T-cell (primary cell): Measurements from ENCODE around the gene PDPN. TPM values are rescaled to one million over a fixed set of nuclear protein-coding genes. Genes with fewer than 3 reads are reported as not detected.

ENCODE experiments used
- ATAC-seq, 4 experiments: fragments of 200-7000 bp in 3 of 4; fragments of 150-1000 bp in 1 of 4; cut with Tn5 transposase; replicated peaks in 1 of 4; 1 replicate in 3 of 4; 2 replicates in 1 of 4; pipeline ENCODE4 v1.10.0; 2021; ENCODE audit warnings: moderate library complexity in 3 of 4, mild to moderate bottlenecking in 2 of 4, moderate number of reproducible peaks in 1 of 4
- CTCF ChIA-PET, 2 donors: fragments of 300-600 bp; sonication (Branson Sonifier 250); formaldehyde crosslinking; loops; one replicate each; lab custom pipeline; 2022; ENCODE audit warnings: antibody characterized with exemption in 2 of 2; lab: Charles Lee
- POLR2A ChIA-PET, 2 donors: fragments of 300-600 bp; sonication (Branson Sonifier 250); formaldehyde crosslinking; loops; one replicate each; lab custom pipeline; 2022; ENCODE audit warnings: antibody characterized with exemption in 2 of 2; lab: Charles Lee
- DNase-seq, 35 experiments: peaks; one replicate each; pipeline versions ENCODE4 v3.0.0 to v3.0.0-alpha.2; 2013 to 2023
- H3K27ac ChIP-seq: one replicate; pipeline ENCODE4 v1.5.1; 2013; ENCODE audit warnings: low read length
- H3K27me3 ChIP-seq, 2 experiments: replicated peaks in 1 of 2; 1 replicate in 1 of 2; 2 replicates in 1 of 2; pipeline versions ENCODE4 v1.6.1 to v1.7.0; 2013; ENCODE audit warnings: low read length in 1 of 2, mixed read lengths in 1 of 2; ENCODE audit not compliant: control insufficient read depth in 2 of 2, insufficient read depth in 2 of 2; ENCODE audit errors: extremely low read depth in 1 of 2
- H3K36me3 ChIP-seq, 2 donors: 1 replicate in 1 of 2; 2 replicates in 1 of 2; pipeline versions ENCODE4 v1.6.1 to v1.7.0; 2013; ENCODE audit warnings: low read length in 1 of 2; ENCODE audit not compliant: control insufficient read depth in 2 of 2, insufficient read depth in 1 of 2; ENCODE audit errors: extremely low read depth in 1 of 2
- H3K4me1 ChIP-seq, 2 experiments: 1 replicate in 1 of 2; 2 replicates in 1 of 2; pipeline versions ENCODE4 v1.6.1 to v1.7.0; 2013; ENCODE audit warnings: low read length in 2 of 2, mixed read lengths in 1 of 2; ENCODE audit not compliant: insufficient read depth in 2 of 2, control insufficient read depth in 1 of 2; ENCODE audit errors: extremely low read depth in 1 of 2
- H3K4me3 ChIP-seq, 2 donors: 1 replicate in 1 of 2; 2 replicates in 1 of 2; pipeline versions ENCODE4 v1.5.1 to v1.7.0; 2013; ENCODE audit warnings: mild to moderate bottlenecking in 2 of 2, low read length in 1 of 2, moderate library complexity in 1 of 2; ENCODE audit not compliant: control insufficient read depth in 1 of 2; ENCODE audit errors: extremely low read depth in 1 of 2
- H3K9me3 ChIP-seq: 2 replicates; pipeline ENCODE4 v1.7.0; 2013
- H3K27ac Mint-ChIP-seq, 2 donors: one replicate each; pipeline ENCODE4 v1.8.0; 2020 to 2021; ENCODE audit warnings: mild to moderate bottlenecking in 2 of 2, mixed read lengths in 2 of 2
- H3K27me3 Mint-ChIP-seq, 2 donors: one replicate each; pipeline ENCODE4 v1.8.0; 2021 to 2022; ENCODE audit warnings: mixed read lengths in 2 of 2
- H3K36me3 Mint-ChIP-seq: one replicate; pipeline ENCODE4 v1.8.0; 2021; ENCODE audit warnings: mixed read lengths
- H3K4me1 Mint-ChIP-seq, 3 donors: one replicate each; pipeline ENCODE4 v1.8.0; 2020 to 2022; ENCODE audit warnings: mixed read lengths in 3 of 3, mild to moderate bottlenecking in 1 of 3
- H3K4me3 Mint-ChIP-seq, 3 donors: one replicate each; pipeline ENCODE4 v1.8.0; 2020 to 2022; ENCODE audit warnings: mild to moderate bottlenecking in 3 of 3, mixed read lengths in 3 of 3, moderate library complexity in 3 of 3
- H3K9me3 Mint-ChIP-seq, 3 donors: one replicate each; pipeline ENCODE4 v1.8.0; 2020 to 2022; ENCODE audit warnings: mixed read lengths in 3 of 3
- WGBS: methylation state at CpG from one replicate; pipeline ENCODE4 v1.1.5; 2013; ENCODE audit warnings: missing lambda C conversion rate; ENCODE audit not compliant: insufficient coverage; 5-methylcytosine and 5-hydroxymethylcytosine counted together
- total RNA-seq, 35 experiments: library from RNA in 6 of 35; stranded (reverse) in 6 of 35; fragments of 120-200 nt in 1 of 35; gene quantifications; one replicate each; pipeline versions ENCODE4 v1.2.1 to v1.2.4 and lab custom pipeline; 2013 to 2026

Gene PDPN
- total RNA-seq, 5 donors from 2014 or later (not counting 1 experiment from before 2014, with no cell fraction given): 0.61 TPM; not detected in 4

- Histone ChIP-seq H3K9me3 (no peaks in the 10 kb centered on the region), H3K4me3 (no peak overlapping the region), H3K36me3 (no peaks in the 10 kb centered on the region), H3K27ac (no peak overlapping the region), H3K4me1 (no peaks in the 10 kb centered on the region), H3K27me3 (peaks cover 0 to 3% of the 10 kb centered on the region in 2 experiments)
- no peak for ATAC-seq
- Mint-ChIP-seq H3K27me3 (peaks cover 0 to 11% of the 10 kb centered on the region in 2 donors), H3K4me1 (peaks cover 0 to 5% (median 2%) of the 10 kb centered on the region in 3 donors), H3K4me3 (no peak overlapping the region), H3K36me3 (no peaks in the 10 kb centered on the region), H3K9me3 (peaks cover 14 to 22% (median 14%) of the 10 kb centered on the region in 3 donors), H3K27ac (no peak overlapping the region)
- CTCF ChIA-PET: no interaction called here
- no peak for DNase-seq
- WGBS: 79% methylated on average over 4 of the region's 8 CpGs
- POLR2A ChIA-PET: no interaction called here
These were observed 59.4 kb downstream of the PDPN start for GRCh38 chr1:13643017-13643416.

- no peaks in the 10 kb centered on the region for H3K4me1 ChIP-seq
- H3K9me3 ChIP-seq: no peaks in the 10 kb centered on the region
- POLR2A ChIA-PET: interaction anchor here in 1 of 2 donors (0.6 kb wide), 1 partner anchor 181 kb away, joined by 3 read pairs; no protein-coding TSS in a partner anchor
- CTCF ChIA-PET: no interaction called here
- Mint-ChIP-seq H3K36me3 (no peaks in the 10 kb centered on the region), H3K9me3 (peaks cover 0 to 4% (median 4%) of the 10 kb centered on the region in 3 donors), H3K4me3 (no peak overlapping the region), H3K4me1 (peaks cover 0 to 5% (median 2%) of the 10 kb centered on the region in 3 donors), H3K27ac (no peak overlapping the region), H3K27me3 (peaks cover 0 to 2% of the 10 kb centered on the region in 2 donors)
- 92% methylated on average over 2 of the region's 7 CpGs for WGBS
- ATAC-seq (no peak), DNase-seq (no peak)
- H3K4me3 ChIP-seq: no peak overlapping the region
- peaks cover 0 to 6% of the 10 kb centered on the region in 2 experiments for H3K27me3 ChIP-seq
- no peak overlapping the region for H3K27ac ChIP-seq
- no peaks in the 10 kb centered on the region for H3K36me3 ChIP-seq
These were observed 62.9 kb downstream of the PDPN start for GRCh38 chr1:13646521-13646920.

GRCh38 chr1:13651279-13651678 lies 67.6 kb downstream of the PDPN start:
- no peaks in the 10 kb centered on the region for H3K9me3 ChIP-seq
- peaks cover 0 to 6% of the 10 kb centered on the region in 2 experiments for H3K27me3 ChIP-seq
- no peak for ATAC-seq
- DNase-seq: no peak
- peaks cover 18 to 19% of the 10 kb centered on the region in 2 donors for H3K27me3 Mint-ChIP-seq
- CTCF ChIA-PET: interaction anchor here in 1 of 2 donors (0.5 kb wide), 1 partner anchor 1035 kb away, joined by 3 read pairs; no protein-coding TSS in a partner anchor
- peaks cover 0 to 4% (median 4%) of the 10 kb centered on the region in 3 donors for H3K9me3 Mint-ChIP-seq
- H3K4me3 ChIP-seq: no peak overlapping the region
- POLR2A ChIA-PET: no interaction called here
- no peaks in the 10 kb centered on the region for H3K4me1 ChIP-seq
- H3K36me3 Mint-ChIP-seq: no peaks in the 10 kb centered on the region
- H3K4me3 Mint-ChIP-seq: no peak overlapping the region
- no CpG with 5 or more reads among the region's 3 CpGs for WGBS
- no peak overlapping the region for H3K27ac ChIP-seq
- no peak overlapping the region for H3K27ac Mint-ChIP-seq
- H3K4me1 Mint-ChIP-seq: no peaks in the 10 kb centered on the region
- H3K36me3 ChIP-seq: no peaks in the 10 kb centered on the region

GRCh38 chr1:13652238-13652637 lies 68.6 kb downstream of the PDPN start:
- ChIA-PET POLR2A (no interaction called here), CTCF (no interaction called here)
- Mint-ChIP-seq H3K9me3 (peaks cover 0 to 4% (median 4%) of the 10 kb centered on the region in 3 donors), H3K36me3 (no peaks in the 10 kb centered on the region), H3K27ac (no peak overlapping the region), H3K4me1 (no peaks in the 10 kb centered on the region), H3K27me3 (peaks cover 18 to 19% of the 10 kb centered on the region in 2 donors), H3K4me3 (no peak overlapping the region)
- DNase-seq: no peak
- no peaks in the 10 kb centered on the region for H3K9me3 ChIP-seq
- peaks cover 0 to 6% of the 10 kb centered on the region in 2 experiments for H3K27me3 ChIP-seq
- no peaks in the 10 kb centered on the region for H3K4me1 ChIP-seq
- H3K4me3 ChIP-seq: no peak overlapping the region
- no CpG with 5 or more reads among the region's 1 CpG for whole genome bisulfite sequencing
- no peak for ATAC-seq
- no peak overlapping the region for H3K27ac ChIP-seq
- H3K36me3 ChIP-seq: no peaks in the 10 kb centered on the region

GRCh38 chr1:13661539-13661938 lies 77.9 kb downstream of the PDPN start:
- Histone ChIP-seq H3K27ac (no peak overlapping the region), H3K27me3 (peaks cover 0 to 11% of the 10 kb centered on the region in 2 experiments), H3K4me3 (no peak overlapping the region), H3K9me3 (no peaks in the 10 kb centered on the region), H3K36me3 (no peaks in the 10 kb centered on the region), H3K4me1 (peaks cover 0 to 12% of the 10 kb centered on the region in 2 experiments)
- 88% methylated on average over 4 of the region's 5 CpGs for WGBS
- no peak for DNase-seq
- POLR2A ChIA-PET: no interaction called here
- peaks cover 0 to 7% (median 6%) of the 10 kb centered on the region in 3 donors for H3K4me1 Mint-ChIP-seq
- H3K27ac Mint-ChIP-seq: no peak overlapping the region
- no peak overlapping the region for H3K4me3 Mint-ChIP-seq
- CTCF ChIA-PET: interaction anchor here (1.2 to 1.6 kb wide), 2 partner anchors 96 to 167 kb away, joined by 3 to 4 read pairs; no protein-coding TSS in a partner anchor
- peaks cover 3% of the 10 kb centered on the region for H3K36me3 Mint-ChIP-seq
- no peak for ATAC-seq
- H3K27me3 Mint-ChIP-seq: peaks cover 3 to 7% of the 10 kb centered on the region in 2 donors
- peaks cover 3% of the 10 kb centered on the region in 3 donors for H3K9me3 Mint-ChIP-seq

GRCh38 chr1:13662493-13662892 lies 78.9 kb downstream of the PDPN start:
- Histone ChIP-seq H3K36me3 (no peaks in the 10 kb centered on the region), H3K27me3 (peaks cover 0 to 11% of the 10 kb centered on the region in 2 experiments), H3K4me1 (peaks cover 0 to 12% of the 10 kb centered on the region in 2 experiments), H3K4me3 (no peak overlapping the region), H3K27ac (no peak overlapping the region), H3K9me3 (no peaks in the 10 kb centered on the region)
- H3K36me3 Mint-ChIP-seq: peaks cover 3% of the 10 kb centered on the region
- ChIA-PET POLR2A (no interaction called here), CTCF (interaction anchor here (0.7 to 1.6 kb wide), 4 partner anchors 11 to 166 kb away, joined by 3 to 5 read pairs (median 4); no protein-coding TSS in a partner anchor)
- H3K9me3 Mint-ChIP-seq: peaks cover 3% of the 10 kb centered on the region in 3 donors
- peaks cover 3 to 7% of the 10 kb centered on the region in 2 donors for H3K27me3 Mint-ChIP-seq
- H3K4me3 Mint-ChIP-seq: no peak overlapping the region
- peaks cover 0 to 8% (median 6%) of the 10 kb centered on the region in 3 donors for H3K4me1 Mint-ChIP-seq
- no CpG with 5 or more reads among the region's 4 CpGs for WGBS
- no peak for ATAC-seq
- DNase-seq: no peak
- no peak overlapping the region for H3K27ac Mint-ChIP-seq
